Measurements from ENCODE around the gene ZFP69B. TPM values are rescaled to one million over a fixed set of nuclear protein-coding genes. Genes with fewer than 3 reads are reported as not detected.

ZFP69B gene
- polyA plus RNA-seq, 3 donors: 0.20 to 0.67 TPM; not detected in 1

GRCh38 chr1:40435471-40435870 lies 14.8 kb upstream of the ZFP69B start:
- no peak for TF ChIP-seq CTCF (IDR thresholded peaks at IDR 0.05)
- no peak overlapping the region for H3K9ac ChIP-seq (ENCODE audit: insufficient read depth, low read length, poor library complexity, severe bottlenecking)
- no peaks in the 10 kb centered on the region for H3K79me2 ChIP-seq (ENCODE audit: insufficient read depth, low read length)
- no peak overlapping the region for H3K4me3 ChIP-seq (replicated peaks in 1 of 3; ENCODE audit: low read depth in 2 of 3, low read length in 3 of 3)
- no peaks in the 10 kb centered on the region for H4K20me1 ChIP-seq (ENCODE audit: insufficient read depth, low read length)
- Mint-ChIP-seq H3K27me3 (ENCODE audit: low read depth in 3 of 3) (no peaks in the 10 kb centered on the region), H3K4me1 (peaks cover 3% of the 10 kb centered on the region), H3K36me3 (peaks cover 0 to 12% of the 10 kb centered on the region in 2 donors), H3K9me3 (peaks cover 0 to 8% (median 0%) of the 10 kb centered on the region in 7 donors), H3K27ac (peak overlapping the region in 1 of 7 donors; percentile 33), H3K4me3 (no peak overlapping the region)
- intact Hi-C loops (cut with micrococcal nuclease): loop anchor here in 1 of 2 donors (10.0 kb wide), 1 partner anchor 291 kb away; no protein-coding TSS in a partner anchor
- H3K4me1 ChIP-seq (ENCODE audit: control insufficient read depth in 1 of 2, insufficient read depth in 2 of 2, low read length in 2 of 2): peaks cover 0 to 3% of the 10 kb centered on the region in 2 donors
- H2AFZ ChIP-seq (ENCODE audit: insufficient read depth, low read depth, low read length, poor library complexity, severe bottlenecking): no peak overlapping the region
- DNase-seq: no peak
- no peak overlapping the region for H3K4me2 ChIP-seq (replicated peaks; ENCODE audit: extremely low read depth, low read length, poor library complexity, severe bottlenecking)
- H3K9me3 ChIP-seq (replicated peaks in 1 of 2; ENCODE audit: control insufficient read depth in 1 of 2, insufficient read depth in 1 of 2, low read length in 2 of 2): no peaks in the 10 kb centered on the region
- H3K36me3 ChIP-seq (replicated peaks in 1 of 2; ENCODE audit: control insufficient read depth in 1 of 2, insufficient read depth in 2 of 2, low read length in 2 of 2): no peaks in the 10 kb centered on the region
- H3K27ac ChIP-seq (ENCODE audit: low read depth in 1 of 2, low read length in 2 of 2): no peak overlapping the region
- no peaks in the 10 kb centered on the region for H3K27me3 ChIP-seq (ENCODE audit: control insufficient read depth in 2 of 2, insufficient read depth in 2 of 2, low read length in 2 of 2)
- WGBS (ENCODE audit: insufficient coverage): 100% methylated on average over 1 of the region's 5 CpGs

- Mint-ChIP-seq H3K36me3 (peaks cover 0 to 12% of the 10 kb centered on the region in 2 donors), H3K9me3 (peaks cover 0 to 12% (median 2%) of the 10 kb centered on the region in 7 donors), H3K27me3 (ENCODE audit: low read depth in 3 of 3) (no peaks in the 10 kb centered on the region), H3K4me3 (no peak overlapping the region), H3K4me1 (peaks cover 3% of the 10 kb centered on the region), H3K27ac (no peak overlapping the region)
- Histone ChIP-seq H3K36me3 (replicated peaks in 1 of 2; ENCODE audit: control insufficient read depth in 1 of 2, insufficient read depth in 2 of 2, low read length in 2 of 2) (no peaks in the 10 kb centered on the region), H3K4me3 (replicated peaks in 1 of 3; ENCODE audit: low read depth in 2 of 3, low read length in 3 of 3) (no peak overlapping the region), H2AFZ (ENCODE audit: insufficient read depth, low read depth, low read length, poor library complexity, severe bottlenecking) (no peak overlapping the region), H3K4me2 (replicated peaks; ENCODE audit: extremely low read depth, low read length, poor library complexity, severe bottlenecking) (no peak overlapping the region), H3K27ac (ENCODE audit: low read depth in 1 of 2, low read length in 2 of 2) (no peak overlapping the region), H3K9me3 (replicated peaks in 1 of 2; ENCODE audit: control insufficient read depth in 1 of 2, insufficient read depth in 1 of 2, low read length in 2 of 2) (no peaks in the 10 kb centered on the region), H3K9ac (ENCODE audit: insufficient read depth, low read length, poor library complexity, severe bottlenecking) (no peak overlapping the region), H3K27me3 (ENCODE audit: control insufficient read depth in 2 of 2, insufficient read depth in 2 of 2, low read length in 2 of 2) (no peaks in the 10 kb centered on the region), H3K4me1 (ENCODE audit: control insufficient read depth in 1 of 2, insufficient read depth in 2 of 2, low read length in 2 of 2) (peaks cover 0 to 3% of the 10 kb centered on the region in 2 donors), H4K20me1 (ENCODE audit: insufficient read depth, low read length) (no peaks in the 10 kb centered on the region), H3K79me2 (ENCODE audit: insufficient read depth, low read length) (no peaks in the 10 kb centered on the region)
- intact Hi-C loops (cut with micrococcal nuclease): loop anchor here in 1 of 2 donors (10.0 kb wide), 1 partner anchor 291 kb away; no protein-coding TSS in a partner anchor
- TF ChIP-seq CTCF (IDR thresholded peaks at IDR 0.05): no peak
- 100% methylated on average over 3 of the region's 4 CpGs for WGBS (ENCODE audit: insufficient coverage)
- DNase-seq: no peak
Observed at GRCh38 chr1:40435876-40436275, 14.4 kb upstream of the ZFP69B start.
